CD4-positive, alpha-beta T cell treated with Interleukin-17A for 1 hour (primary cell): Measurements from ENCODE around the gene PDZD8.

Experiments
- DNase-seq: peaks from one replicate; pipeline ENCODE4 v3.0.0-alpha.2; 2020

PDZD8 gene

DNA sequence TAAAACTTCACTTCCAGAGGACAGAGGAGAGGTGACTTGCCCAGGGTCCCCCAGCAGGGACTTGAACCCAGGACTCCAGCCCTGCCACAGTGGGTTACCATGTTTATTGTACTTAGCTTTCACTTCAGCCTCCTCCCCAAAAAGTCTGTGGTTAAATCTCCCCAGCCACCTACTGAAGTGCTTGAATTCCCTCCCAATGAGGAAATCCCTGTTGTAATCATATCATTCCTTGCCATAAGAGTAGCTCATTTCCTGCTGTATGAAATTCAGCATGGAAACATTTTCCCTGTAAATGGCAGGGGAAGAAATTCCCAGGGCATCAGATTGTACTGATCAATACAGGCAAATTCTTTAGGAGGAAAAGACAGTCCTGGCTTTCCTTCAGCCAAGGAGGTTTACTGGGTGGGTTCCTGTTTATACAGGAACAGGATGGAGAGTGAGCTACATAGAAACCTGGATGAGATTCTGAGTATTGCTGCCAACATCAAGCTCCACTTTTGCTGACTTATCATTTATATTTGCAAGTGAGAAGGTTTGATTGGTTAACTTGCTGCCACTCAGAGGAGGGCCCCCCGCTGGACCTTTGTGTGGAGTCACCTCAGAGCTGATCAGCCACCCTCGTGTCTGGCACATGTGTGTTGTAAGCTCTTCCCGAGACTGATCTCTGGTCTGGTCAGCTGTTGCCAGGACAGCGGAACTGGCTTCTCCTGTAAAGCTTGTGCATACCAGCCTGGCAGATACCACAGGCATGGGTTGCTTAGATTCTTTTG lies 16.4 kb upstream of the PDZD8 start:
- DNase-seq, result no peak

- no peak for DNase-seq
Measured at GRCh38 chr10:117390420-117390819, 15.2 kb upstream of the PDZD8 start.

- no peak for DNase-seq
Measured at GRCh38 chr10:117386805-117387204, 11.6 kb upstream of the PDZD8 start.

- DNase-seq, result no peak
Measured at GRCh38 chr10:117382861-117383260, 7.6 kb upstream of the PDZD8 start.

DNA sequence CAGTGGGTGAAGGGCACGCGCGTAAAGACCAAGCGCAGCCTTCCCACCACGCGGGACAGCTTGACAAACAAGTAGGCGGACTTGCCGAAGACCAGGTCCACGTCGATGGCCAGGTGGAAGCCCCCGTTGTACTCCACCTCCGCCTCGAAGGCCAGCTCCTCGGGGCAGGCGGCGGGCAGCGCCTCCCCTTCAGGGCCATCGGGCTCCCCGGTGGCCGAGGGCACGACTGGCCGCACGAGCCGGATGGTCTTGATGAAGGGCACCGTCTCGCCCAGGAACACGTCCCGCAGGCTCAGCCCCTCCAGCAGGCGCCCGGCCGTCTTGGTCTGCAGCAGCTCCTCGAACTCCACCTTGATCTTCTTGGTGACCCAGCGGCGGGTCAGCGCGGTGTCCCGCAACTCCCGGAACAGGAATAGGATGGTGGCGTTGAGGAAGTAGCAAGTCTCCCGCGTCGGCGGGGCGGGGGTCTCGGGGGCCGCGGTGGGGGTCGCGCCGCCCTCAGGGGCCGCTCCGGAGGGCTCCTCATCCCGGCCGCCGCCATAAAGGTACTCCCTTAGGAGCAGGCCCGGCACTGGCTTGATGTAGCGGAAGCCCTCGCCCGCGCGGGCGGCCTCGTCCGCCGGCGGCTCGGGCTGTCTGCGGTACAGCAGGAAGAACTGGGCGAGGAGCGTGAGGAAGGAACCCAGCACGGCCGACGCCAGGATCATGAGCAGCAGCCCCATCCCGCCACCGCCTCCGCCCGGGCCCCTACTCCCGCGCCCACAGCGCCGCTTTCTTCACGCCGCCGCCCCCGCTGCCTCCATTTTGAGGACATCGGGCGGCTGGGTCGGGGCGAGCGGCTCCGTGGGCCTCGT lies 507 bp downstream of the PDZD8 start:
- peak; percentile 26 for DNase-seq

DNA sequence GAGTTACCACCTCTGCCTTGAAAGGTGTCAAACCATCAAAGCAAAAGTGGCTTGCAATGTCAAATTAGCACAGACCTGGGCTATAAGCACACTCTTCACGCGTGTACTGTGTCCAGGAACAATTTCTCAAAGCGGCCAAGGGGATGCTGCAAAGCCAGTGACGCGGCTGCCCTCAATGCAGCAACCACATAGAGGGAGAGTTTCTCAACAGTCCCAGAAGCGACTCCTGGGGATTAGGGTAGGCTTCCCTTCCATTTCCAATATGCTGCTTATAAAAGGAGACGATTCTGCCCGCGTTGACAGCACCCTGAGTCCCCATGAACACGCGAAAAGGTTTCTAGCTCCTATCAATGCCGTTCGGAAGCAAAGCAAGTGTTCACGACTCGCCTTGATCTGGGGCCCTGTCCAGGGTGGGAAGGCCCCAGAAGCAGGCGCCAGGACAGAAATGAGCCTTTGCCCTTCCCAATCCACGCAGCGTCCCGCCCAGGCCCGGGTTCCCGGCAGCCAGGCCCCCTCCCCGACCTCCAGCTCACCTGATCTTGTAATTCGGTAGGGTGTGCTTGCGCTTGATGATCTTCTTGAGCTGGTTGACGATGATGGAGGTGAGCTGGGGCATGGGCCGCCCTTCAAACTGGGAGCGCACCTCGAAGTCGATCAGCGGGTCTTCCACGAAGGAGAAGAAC lies 1.3 kb downstream of the PDZD8 start:
- peak; percentile 63 for DNase-seq

GRCh38 chr10:117370205-117370604 lies 5.0 kb downstream of the PDZD8 start:
- no peak for DNase-seq

DNA sequence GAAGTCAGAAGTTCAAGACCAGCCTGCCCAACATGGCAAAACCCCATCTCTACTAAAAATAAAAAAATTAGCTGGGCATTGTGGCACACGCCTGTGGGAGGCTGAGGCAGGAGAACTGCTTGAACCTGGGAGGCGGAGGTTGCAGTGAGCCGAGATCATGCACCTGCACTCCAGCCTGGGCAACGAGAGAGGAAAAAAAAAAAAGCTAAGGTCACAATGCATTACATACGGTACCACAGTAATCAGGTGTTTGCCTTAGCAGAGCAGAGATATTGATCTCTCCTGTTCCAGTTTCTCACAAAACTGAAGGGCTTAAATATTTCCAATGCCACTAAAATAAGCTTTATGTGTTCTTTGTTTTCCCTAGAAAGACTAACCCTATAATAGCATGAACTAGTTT lies 7.5 kb downstream of the PDZD8 start:
- DNase-seq, result no peak

GRCh38 chr10:117366741-117367140 lies 8.5 kb downstream of the PDZD8 start:
- DNase-seq, result no peak

DNA sequence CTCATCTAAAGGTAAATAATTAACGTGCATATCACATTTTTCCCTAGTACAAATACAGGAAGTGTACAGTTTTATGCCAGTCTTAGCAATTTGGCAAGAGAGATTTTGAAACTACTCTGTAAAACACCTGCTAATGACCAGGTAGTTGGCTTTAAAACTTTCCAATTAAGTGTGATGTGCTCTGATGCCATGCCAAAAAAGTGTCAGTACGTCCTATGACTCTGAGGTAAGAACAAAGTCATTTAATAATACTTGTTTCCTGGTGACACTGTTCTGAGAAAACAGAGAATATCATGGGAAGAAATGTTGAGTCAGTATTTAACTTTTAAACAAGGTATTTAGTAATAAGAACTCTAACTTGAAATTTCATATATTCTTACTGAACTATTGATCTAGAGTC lies 9.6 kb downstream of the PDZD8 start:
- DNase-seq, result no peak

- DNase-seq, result no peak
Measured at GRCh38 chr10:117364110-117364960, 10.9 kb downstream of the PDZD8 start.

- no peak for DNase-seq
Measured at GRCh38 chr10:117363028-117363427, 12.2 kb downstream of the PDZD8 start.

- DNase-seq, result no peak
Measured at GRCh38 chr10:117362313-117362712, 12.9 kb downstream of the PDZD8 start.

DNA sequence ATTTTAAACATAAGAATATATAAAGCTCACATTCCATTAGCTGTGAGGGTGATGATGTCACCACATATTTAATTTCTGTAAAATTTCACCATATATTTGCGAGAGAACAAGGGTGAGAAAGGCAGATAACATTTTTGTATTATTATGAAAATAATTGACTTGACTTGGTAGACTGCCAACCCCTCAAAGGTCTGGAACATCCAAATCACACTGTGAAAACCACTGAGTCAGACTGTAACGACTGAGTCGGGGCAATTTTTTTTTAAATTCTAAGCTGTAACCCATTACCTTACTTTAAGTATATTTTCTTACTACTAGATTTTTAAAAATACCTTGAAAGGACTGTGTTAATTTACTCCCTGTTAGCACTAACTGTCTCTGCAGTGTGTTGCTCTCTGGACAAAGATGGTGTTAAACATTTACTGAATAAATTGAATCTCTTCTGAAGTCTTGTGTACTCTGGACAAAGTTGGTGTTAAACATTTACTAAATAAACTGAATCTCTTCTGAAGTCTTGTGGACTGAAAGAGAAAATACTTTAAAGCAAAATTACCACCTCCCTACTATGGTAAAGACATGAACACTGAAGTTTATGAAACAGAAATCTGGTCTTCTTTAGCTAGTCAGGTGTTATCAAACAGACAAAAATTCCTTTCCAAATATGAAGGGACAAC lies 14.1 kb downstream of the PDZD8 start:
- no peak for DNase-seq

- no peak for DNase-seq
Measured at GRCh38 chr10:117360016-117360415, 15.2 kb downstream of the PDZD8 start.

- no peak for DNase-seq
Measured at GRCh38 chr10:117355072-117355471, 20.2 kb downstream of the PDZD8 start.

DNA sequence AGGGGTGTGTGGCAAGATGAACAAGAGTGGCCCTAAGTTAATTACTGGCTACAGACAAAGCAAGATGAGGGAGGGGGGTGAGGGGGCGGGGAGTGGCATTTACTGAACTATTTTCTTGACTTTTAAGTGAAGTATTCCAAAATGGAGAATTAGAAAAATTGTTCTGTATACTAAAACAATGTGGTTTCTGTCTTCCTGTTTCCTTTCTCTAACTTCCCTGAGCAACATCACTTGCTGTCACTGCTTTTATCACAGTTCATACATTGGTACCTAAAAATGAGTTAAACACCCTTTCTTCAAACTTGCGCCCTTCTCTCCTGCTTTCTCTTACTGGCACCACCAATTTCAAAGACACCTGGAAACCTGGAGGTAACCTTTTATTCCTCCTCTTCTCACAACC lies 21.6 kb downstream of the PDZD8 start:
- no peak for DNase-seq

DNA sequence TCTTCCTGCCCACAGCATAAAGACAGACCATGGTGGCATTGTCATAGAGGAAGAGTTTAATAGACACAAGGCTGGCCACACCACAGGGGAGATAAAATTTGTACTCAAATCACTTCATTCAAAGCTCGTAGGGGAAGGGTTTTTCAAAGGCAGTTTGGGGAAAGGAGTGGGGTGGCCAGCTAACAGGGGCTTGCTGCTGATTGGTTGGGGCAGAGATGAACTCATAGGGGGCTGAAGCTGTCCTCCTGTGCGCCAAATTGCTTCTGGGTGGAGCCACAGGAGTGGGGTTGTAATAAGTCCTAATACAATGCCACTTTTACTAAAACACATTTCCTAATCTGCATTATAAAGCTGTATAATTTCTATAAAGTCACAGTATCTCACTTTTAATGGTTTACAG lies 22.5 kb downstream of the PDZD8 start:
- no peak for DNase-seq

- DNase-seq, result no peak
Measured at GRCh38 chr10:117351996-117352395, 23.2 kb downstream of the PDZD8 start.

DNA sequence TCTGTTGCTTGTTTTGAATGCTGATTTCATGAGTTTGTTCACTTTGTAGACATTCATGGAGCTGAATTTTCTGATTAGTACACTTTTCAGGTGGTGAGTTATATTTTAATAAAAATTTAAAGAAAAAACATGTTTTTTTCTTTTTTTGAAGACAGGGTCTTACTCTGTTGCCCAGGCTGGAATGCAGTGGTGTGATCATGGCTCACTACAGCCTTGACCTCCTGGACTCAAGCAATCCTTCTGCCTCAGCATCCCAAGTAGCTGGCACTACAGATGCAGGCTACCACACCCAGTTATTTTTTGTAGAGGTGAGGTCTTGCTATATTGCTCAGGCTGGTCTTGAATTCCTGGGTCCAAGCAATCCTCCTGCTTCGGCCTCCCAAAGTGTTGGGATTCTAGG lies 23.7 kb downstream of the PDZD8 start:
- no peak for DNase-seq

GRCh38 chr10:117350909-117351308 lies 24.3 kb downstream of the PDZD8 start:
- DNase-seq, result no peak

- no peak for DNase-seq
Measured at GRCh38 chr10:117348236-117348635, 27.0 kb downstream of the PDZD8 start.
